ENCODE measurements around the gene ATF7.
"Not testable (repeated sequence)": the region's sequence is repeated elsewhere in the genome, so short reads cannot be mapped to it uniquely, and the experiment has no call there.

The ATF7 gene

GRCh38 chr12:53564941-53565340 is 61.2 kb downstream of the ATF7 start:
- DNase-seq = no peak

GRCh38 chr12:53564278-53564677 is 61.9 kb downstream of the ATF7 start:
- DNase-seq = no peak

DNA sequence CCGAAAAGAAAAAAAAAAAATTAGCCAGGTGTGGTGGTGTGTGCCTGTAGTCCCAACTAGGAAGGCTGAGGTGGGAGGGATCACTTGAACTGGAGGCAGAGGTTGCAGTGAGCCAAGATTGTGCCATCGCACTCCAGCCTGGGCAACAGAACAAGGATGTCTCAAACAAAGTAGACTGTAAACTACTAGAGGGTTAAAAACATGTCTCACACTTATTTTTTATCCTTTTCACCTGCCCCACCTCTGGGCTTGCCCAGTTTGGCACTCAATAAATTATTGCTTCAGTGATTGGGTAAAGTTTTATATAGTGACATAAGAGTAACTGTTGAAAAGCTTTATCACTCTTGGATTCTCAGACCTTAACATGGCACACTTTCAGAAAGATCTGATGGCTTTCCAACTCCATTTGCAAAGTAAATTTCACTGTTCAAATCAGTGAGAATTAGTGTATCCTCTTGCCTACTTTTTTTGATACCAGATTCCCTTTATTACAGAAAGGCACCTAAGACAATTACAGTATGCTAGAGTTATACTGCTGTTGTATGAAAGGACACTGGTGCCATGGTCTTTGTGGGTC is 62.6 kb downstream of the ATF7 start:
- no peak for DNase-seq

- DNase-seq = peak; percentile 94
Observed at GRCh38 chr12:53561590-53561953, 64.6 kb downstream of the ATF7 start.

DNA sequence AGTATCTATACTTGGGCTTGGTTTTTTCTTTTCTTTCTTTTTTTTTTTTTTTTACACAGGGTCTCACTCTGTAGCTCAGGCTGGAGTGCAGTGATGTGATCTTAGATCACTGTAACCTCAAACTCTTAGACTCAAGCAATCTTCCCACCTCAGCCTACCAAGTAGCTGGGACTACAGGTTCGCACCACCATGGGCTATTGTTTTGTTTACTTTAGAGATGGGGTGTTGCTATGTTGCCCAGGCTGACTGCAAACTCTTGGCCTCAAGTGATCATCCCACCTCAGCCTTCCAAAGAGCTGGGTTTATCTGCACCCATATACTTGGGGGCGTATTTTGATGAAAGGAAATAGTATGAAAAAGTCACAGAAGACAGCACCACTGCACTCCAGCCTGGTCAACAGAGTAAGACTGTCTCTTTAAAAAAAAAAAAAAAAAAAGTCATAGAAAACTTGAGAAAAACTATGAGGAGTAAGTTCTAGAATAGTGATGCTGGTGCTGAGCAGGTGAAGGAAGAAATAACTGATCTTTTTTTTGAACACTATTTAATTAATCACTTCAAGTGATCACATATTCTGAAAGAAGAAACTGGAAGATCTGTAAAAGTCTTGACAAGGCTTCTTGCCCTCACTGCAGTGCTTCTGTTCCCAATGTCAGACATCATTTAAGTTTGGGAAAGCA is 65.1 kb downstream of the ATF7 start:
- DNase-seq = no peak

- DNase-seq = peak; percentile 91
Observed at GRCh38 chr12:53560351-53560750, 65.8 kb downstream of the ATF7 start.

DNA sequence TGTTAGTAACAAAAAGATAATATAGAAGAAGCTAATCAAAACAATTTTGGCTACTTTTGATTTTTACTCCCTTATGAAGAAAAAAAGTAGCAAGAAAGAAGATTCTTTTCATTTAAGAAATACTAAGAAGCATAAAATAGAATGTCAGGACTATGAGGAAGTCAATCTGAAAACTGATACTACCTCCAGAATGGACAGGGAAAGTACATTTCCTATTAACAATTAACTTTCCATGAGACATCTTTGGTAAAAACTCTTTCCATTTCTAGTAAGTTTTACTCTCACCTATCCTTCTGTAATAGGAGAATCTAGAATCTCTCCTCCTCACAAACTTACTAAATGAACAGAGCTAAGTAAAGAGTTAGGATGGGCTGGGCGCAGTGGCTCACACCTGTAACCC is 67.6 kb downstream of the ATF7 start:
- no peak for DNase-seq

DNA sequence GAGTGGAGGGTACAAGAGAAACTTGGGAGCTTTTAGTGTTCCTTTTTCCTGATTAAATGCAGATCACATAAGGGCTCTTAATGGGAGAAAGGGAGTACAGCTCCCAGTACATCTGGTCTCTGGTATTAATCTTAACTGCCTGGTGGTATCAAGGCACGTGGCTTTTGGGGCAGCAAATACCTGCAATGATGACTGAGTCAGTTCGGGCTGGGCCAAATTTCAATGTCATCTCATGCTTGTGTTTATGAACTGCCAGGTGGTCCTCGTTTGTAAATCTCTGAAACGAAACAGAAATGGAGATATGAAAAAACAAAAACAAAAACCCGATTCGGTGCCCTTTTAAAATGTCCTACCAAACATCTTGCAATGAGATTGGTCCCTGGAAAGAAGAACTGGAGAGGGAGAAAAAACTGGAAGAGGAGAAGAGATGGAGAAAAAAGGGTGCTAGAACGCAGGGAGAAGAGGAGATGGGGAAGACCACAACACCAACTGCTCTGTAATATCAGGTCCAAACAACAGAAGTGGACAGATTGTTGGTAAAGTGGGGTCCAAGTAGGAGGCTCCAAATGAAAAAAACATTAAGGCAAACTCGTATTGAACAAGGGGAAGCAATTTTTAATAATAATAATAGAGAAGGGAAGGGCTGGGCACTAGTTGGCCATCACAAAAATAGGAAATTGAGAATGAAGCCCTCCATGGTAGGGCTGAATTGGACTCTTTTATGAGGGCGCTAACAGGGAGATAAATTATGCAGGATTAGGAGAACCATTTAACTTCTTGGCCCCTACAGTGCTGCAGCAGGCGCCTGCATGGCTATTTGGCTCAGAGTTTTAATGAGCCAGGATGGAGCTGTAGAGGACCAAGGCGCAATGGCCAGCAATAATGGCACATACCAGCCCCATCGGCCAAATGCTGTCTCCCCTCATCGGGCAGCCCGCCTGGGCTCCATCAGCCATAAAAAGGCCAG is 73.5 kb downstream of the ATF7 start:
- no peak for DNase-seq

- no peak for DNase-seq
Observed at GRCh38 chr12:53551889-53552291, 74.3 kb downstream of the ATF7 start.

DNA sequence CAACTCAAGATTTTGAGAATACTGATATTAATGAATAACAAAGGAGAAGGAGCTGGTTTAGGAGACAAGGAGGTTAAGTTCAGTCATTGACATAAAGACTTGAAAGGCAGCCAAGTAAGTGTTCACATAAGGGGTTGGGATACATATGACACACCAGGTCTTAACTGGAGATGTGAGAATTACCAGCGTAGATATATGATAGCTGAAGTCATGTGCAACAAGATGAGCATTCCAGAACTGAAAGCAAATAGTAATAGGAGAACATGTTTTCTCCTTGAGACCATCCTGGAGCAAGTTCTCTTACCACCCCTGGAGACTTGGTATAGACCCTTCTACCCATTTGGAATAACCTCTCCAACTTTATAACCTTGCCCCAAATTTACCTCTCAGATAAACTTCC is 75.6 kb downstream of the ATF7 start:
- DNase-seq = peak; percentile 36

GRCh38 chr12:53550131-53550530 is 76.1 kb downstream of the ATF7 start:
- not testable (repeated sequence) for DNase-seq

- not testable (repeated sequence) for DNase-seq
Observed at GRCh38 chr12:53548354-53548753, 77.8 kb downstream of the ATF7 start.

GRCh38 chr12:53543539-53543938 is 82.6 kb downstream of the ATF7 start:
- peak; percentile 71 for DNase-seq

DNA sequence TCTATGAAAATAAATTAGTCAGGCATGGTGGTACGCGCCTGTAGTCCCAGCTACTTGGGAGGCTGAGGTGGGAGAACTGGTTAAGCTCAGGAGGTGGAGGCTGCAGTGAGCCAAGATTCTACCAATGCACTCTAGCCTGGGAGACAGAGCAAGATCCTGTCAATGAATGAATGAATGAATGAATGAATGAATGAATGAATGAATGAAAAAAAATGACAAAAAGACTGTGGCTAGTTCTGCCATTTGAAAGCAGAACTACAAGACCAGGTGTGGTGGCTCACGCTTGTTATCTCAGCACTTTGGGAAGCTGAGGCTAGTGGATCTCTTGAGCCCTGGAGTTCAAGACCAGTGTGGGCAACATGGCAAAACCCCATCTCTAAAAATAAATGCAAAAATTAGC is 86.7 kb downstream of the ATF7 start:
- DNase-seq = no peak

DNA sequence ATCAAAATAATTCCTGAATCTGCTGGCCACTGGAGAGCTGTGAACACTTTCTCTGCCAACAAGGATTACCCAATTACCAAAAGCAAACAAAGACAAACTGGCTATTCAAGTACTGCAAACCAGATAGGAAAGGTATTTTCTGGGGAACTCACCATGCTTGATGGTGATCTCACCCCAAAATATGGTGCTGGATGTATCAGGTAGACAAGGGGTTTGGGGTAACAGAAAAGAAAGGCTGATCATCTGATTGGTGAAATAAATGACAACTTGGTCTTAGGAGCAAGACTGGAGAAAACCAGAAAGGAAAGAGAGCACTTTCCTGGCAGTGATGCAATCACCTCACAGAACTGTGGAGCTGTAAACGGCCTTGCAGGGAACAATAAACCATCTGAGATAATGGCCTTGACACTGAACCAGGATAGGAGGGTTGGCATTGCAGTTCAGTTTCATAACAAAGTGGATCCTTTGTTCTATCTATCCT is 87.9 kb downstream of the ATF7 start:
- DNase-seq = no peak

DNA sequence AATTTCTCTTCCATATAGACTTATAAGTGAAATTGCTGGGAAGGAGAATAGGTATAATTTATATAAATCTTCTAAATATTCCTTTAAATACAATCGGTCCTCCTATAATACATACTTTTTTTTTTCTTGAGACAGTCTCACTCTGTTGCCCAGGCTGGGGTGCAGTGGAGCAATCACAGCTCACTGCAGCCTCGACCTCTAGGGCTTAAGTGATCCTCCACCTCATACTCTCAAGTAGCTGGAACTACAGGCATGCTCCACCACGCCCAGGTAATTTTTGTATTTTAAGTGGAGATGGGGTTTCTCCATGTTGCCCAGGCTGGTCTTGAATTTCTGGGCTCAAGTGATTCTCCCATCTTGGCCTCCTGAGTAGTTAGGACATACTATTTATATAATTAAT is 89.2 kb downstream of the ATF7 start:
- no peak for DNase-seq

- no peak for DNase-seq
Observed at GRCh38 chr12:53533471-53533870, 92.7 kb downstream of the ATF7 start.

- no peak for DNase-seq
Observed at GRCh38 chr12:53532524-53533445, 93.4 kb downstream of the ATF7 start.

DNA sequence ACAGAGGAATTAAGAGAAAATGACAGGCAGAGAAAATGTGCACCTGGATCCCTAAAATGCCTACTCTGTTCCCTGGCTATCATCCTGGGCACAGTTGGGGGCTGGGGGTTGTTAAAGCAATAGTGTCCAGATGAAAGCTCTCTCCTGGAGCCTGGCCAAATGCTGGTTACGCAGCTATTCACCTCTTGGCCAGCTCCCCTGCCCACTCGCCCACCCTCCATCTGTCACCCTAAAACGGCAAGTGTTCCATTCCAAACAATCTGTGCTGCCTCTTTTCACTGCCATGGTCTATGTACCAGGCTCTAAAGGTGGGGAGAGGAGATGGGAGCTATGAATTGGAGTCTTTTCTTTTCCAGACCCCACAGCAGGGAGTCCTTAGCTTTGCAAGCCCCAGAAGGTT is 94.2 kb downstream of the ATF7 start:
- DNase-seq = no peak

DNA sequence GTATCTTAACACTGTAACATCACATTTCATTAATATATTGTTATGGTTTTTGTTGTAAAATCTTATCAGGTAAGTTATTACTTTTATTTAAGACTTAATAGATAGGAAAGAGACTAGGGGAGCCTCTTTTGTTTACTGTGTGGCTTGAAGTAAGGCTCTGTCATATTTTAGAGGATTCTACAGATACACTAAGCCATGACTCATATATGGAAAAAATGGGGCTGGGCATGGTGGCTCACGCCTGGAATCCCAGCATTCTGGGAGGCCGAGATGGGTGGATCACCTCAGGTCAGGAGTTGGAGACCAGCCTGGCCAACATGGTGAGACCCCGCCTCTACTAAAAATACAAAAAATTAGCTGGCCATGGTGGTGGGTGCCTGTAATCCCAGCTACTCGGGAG is 95.3 kb downstream of the ATF7 start:
- DNase-seq = peak; percentile 66

DNA sequence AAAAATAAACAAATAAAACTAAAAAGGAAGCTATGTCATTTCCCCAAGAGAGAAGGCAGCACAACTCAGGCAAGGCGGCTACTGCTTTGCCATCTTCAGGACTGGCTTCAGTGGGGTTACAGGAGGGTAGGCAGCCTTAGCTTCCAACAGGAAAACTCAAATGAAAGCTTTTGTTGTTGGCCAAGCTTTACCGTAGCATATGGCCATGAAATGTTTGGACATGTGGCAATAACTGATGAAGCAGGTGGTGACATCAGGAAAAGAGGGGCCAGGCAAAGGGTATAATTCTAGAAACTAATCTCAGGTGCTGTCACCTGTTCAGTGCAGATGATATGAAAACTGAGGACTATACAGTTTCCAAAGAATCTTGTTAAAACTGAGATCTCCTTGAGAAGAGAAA is 96.1 kb downstream of the ATF7 start:
- no peak for DNase-seq

DNA sequence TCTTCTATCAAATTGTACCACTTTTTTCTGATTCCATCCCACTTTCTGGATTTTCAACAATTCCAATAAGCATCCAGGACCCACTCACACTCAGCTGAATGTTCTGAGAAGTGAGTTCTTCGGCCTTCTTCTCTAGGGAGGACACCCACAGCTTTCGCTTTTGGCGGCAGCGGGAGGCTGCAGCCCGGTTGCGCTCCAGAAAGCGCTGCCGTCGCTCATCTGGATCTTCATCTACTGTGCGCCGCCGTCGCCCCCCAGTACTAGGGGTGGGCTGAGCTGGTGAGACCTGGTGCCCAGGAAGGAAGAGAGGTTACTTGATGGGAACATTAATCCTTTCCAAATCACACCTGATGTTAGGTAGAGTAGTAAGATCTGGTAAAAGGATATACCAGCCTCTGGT is 101.7 kb downstream of the ATF7 start:
- DNase-seq = no peak
